Fibroblast of the aortic adventitia (primary cell): ENCODE measurements around the gene TEDC1. TPM values are rescaled to one million over a fixed set of nuclear protein-coding genes. Genes with fewer than 3 reads are reported as not detected.
A peak's percentile ranks its signal among the peaks of the same experiment; 100 is the strongest.

Experiments used
- DNase-seq: peaks from one replicate; pipeline ENCODE4 v3.0.0-alpha.2; 2010; ENCODE audit warnings: low read depth
- H3K4me3 ChIP-seq: 2 replicates; pipeline ENCODE4 v1.5.1; 2011; ENCODE audit warnings: low read depth, mild to moderate bottlenecking, control low read depth, low read length, moderate library complexity
- CTCF ChIP-seq: IDR thresholded peaks from 2 replicates; pipeline ENCODE4 v1.5.1; 2011; ENCODE audit warnings: mild to moderate bottlenecking, low read length, control low read depth, inconsistent platforms; ENCODE audit not compliant: insufficient read depth
- total RNA-seq: library from RNA; depleted of rRNA; stranded (reverse); fragments of >200 nt; gene quantifications from 2 replicates; pipeline ENCODE4 v1.2.3, GENCODE V29; 2012; ENCODE audit warnings: low replicate concordance

Gene TEDC1
- total RNA-seq, 1 donor = 12.6 TPM

- H3K4me3 ChIP-seq = peak within 1 kb of the TSS; percentile 40
- no peak for DNase-seq
- TF ChIP-seq CTCF = no peak
Observed at GRCh38 chr14:105486163-105486973, 4.7 kb upstream of the TEDC1 start, which contains the start of gene CRIP1. Gene CRIP1 (plus strand): TSS chr14:105486886. CDS start chr14:105487260, 374 bp downstream.

- DNase-seq = no peak
- peak overlapping the region; percentile 40 for H3K4me3 ChIP-seq
- TF ChIP-seq CTCF = no peak
Observed at GRCh38 chr14:105486974-105487448, 4.0 kb upstream of the TEDC1 start.

GRCh38 chr14:105487449-105487985 lies 3.5 kb upstream of the TEDC1 start:
- no peak for DNase-seq
- peak overlapping the region; percentile 40 for H3K4me3 ChIP-seq
- no peak for TF ChIP-seq CTCF

GRCh38 chr14:105487986-105488777 lies 2.9 kb upstream of the TEDC1 start:
- H3K4me3 ChIP-seq = no peak overlapping the region
- no peak for TF ChIP-seq CTCF
- DNase-seq = no peak

- no peak overlapping the region for H3K4me3 ChIP-seq
- TF ChIP-seq CTCF = no peak
- no peak for DNase-seq
Observed at GRCh38 chr14:105488781-105489541, 2.1 kb upstream of the TEDC1 start.
